Measurements from ENCODE around the gene CDC42EP3. TPM values are rescaled to one million over a fixed set of nuclear protein-coding genes. Genes with fewer than 3 reads are reported as not detected.

The CDC42EP3 gene
- polyA plus RNA-seq, 1 donor from 2014 or later, result 25.2 TPM

DNA sequence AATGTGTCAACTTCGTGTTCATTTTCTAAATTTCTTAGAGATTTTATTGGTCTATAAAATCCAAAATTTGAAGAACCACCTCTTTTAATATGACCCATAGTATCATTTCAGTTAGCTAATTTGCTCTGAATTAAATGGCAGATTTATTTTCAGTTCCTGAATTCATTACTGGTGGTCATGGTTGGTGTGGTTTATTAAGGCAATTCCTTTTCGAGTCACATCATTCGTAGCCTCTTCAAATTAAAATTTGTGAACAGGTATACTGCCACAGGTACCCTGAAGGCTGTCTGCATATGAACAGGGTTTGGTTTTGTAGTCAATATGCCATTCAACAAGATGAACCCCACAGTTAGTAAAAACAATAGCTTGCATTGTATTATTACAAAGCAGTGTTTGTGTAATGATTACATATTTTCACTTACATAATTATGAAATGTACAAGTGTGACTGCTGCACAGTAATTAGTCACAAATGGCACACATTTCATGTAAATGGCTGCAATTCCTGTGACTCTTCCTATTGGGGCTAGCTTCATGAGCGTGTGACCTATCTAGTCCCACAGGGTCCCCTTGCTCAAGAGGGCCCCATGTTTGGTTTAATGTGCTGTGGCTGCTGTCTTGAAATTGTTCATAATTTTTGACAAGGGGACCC is 48.9 kb downstream of the CDC42EP3 start:
- TF ChIP-seq, protein P1, sequence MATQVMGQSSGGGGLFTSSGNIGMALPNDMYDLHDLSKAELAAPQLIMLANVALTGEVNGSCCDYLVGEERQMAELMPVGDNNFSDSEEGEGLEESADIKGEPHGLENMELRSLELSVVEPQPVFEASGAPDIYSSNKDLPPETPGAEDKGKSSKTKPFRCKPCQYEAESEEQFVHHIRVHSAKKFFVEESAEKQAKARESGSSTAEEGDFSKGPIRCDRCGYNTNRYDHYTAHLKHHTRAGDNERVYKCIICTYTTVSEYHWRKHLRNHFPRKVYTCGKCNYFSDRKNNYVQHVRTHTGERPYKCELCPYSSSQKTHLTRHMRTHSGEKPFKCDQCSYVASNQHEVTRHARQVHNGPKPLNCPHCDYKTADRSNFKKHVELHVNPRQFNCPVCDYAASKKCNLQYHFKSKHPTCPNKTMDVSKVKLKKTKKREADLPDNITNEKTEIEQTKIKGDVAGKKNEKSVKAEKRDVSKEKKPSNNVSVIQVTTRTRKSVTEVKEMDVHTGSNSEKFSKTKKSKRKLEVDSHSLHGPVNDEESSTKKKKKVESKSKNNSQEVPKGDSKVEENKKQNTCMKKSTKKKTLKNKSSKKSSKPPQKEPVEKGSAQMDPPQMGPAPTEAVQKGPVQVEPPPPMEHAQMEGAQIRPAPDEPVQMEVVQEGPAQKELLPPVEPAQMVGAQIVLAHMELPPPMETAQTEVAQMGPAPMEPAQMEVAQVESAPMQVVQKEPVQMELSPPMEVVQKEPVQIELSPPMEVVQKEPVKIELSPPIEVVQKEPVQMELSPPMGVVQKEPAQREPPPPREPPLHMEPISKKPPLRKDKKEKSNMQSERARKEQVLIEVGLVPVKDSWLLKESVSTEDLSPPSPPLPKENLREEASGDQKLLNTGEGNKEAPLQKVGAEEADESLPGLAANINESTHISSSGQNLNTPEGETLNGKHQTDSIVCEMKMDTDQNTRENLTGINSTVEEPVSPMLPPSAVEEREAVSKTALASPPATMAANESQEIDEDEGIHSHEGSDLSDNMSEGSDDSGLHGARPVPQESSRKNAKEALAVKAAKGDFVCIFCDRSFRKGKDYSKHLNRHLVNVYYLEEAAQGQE (IDR thresholded peaks at IDR 0.05; ENCODE audit: borderline replicate concordance), result no peak
- TF ChIP-seq RAD21 (conservative IDR thresholded peaks at IDR 0.05) (no peak), SMC3 (conservative IDR thresholded peaks at IDR 0.05; ENCODE audit: poor library complexity) (no peak), EZH2 (IDR thresholded peaks at IDR 0.05; ENCODE audit: borderline replicate concordance, insufficient read depth, low read length, poor library complexity, severe bottlenecking) (no peak), POLR2AphosphoS5 (IDR thresholded peaks at IDR 0.05) (no peak), EP300 (conservative IDR thresholded peaks at IDR 0.05; ENCODE audit: poor library complexity, severe bottlenecking) (no peak), TAF1 (IDR thresholded peaks at IDR 0.05; ENCODE audit: low read depth) (no peak), MXI1 (conservative IDR thresholded peaks at IDR 0.05; ENCODE audit: poor library complexity, severe bottlenecking) (no peak)
- TF ChIP-seq, protein P2, sequence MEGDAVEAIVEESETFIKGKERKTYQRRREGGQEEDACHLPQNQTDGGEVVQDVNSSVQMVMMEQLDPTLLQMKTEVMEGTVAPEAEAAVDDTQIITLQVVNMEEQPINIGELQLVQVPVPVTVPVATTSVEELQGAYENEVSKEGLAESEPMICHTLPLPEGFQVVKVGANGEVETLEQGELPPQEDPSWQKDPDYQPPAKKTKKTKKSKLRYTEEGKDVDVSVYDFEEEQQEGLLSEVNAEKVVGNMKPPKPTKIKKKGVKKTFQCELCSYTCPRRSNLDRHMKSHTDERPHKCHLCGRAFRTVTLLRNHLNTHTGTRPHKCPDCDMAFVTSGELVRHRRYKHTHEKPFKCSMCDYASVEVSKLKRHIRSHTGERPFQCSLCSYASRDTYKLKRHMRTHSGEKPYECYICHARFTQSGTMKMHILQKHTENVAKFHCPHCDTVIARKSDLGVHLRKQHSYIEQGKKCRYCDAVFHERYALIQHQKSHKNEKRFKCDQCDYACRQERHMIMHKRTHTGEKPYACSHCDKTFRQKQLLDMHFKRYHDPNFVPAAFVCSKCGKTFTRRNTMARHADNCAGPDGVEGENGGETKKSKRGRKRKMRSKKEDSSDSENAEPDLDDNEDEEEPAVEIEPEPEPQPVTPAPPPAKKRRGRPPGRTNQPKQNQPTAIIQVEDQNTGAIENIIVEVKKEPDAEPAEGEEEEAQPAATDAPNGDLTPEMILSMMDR (IDR thresholded peaks at IDR 0.05; ENCODE audit: poor library complexity, severe bottlenecking), result no peak

DNA sequence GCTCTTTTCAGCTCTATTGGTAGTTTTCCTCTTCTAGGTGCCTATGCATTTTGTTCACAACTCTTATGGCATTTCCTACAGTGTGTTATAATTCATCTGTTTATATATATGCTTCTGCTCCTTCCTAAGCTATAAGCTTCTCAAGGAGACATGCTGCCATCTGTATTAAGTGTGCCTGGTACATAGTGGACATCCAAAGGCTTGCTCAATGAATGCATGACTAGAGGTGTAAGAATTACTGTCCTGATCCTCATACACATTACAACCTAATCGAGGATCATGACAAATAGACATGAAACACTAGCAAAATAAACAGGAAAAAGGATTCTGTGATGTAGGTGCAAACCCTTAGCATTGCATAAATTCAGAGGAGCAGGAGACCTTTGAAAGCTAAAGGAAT is 50.2 kb downstream of the CDC42EP3 start:
- TF ChIP-seq EP300 (conservative IDR thresholded peaks at IDR 0.05; ENCODE audit: poor library complexity, severe bottlenecking) (no peak), TAF1 (IDR thresholded peaks at IDR 0.05; ENCODE audit: low read depth) (no peak), SMC3 (conservative IDR thresholded peaks at IDR 0.05; ENCODE audit: poor library complexity) (no peak), EZH2 (IDR thresholded peaks at IDR 0.05; ENCODE audit: borderline replicate concordance, insufficient read depth, low read length, poor library complexity, severe bottlenecking) (no peak), RAD21 (conservative IDR thresholded peaks at IDR 0.05) (no peak), MXI1 (conservative IDR thresholded peaks at IDR 0.05; ENCODE audit: poor library complexity, severe bottlenecking) (no peak), POLR2AphosphoS5 (IDR thresholded peaks at IDR 0.05) (no peak)
- TF ChIP-seq, protein P1 (IDR thresholded peaks at IDR 0.05; ENCODE audit: borderline replicate concordance), result no peak
- TF ChIP-seq, protein P2 (IDR thresholded peaks at IDR 0.05; ENCODE audit: poor library complexity, severe bottlenecking), result no peak
- Histone ChIP-seq H3K27me3 (ENCODE audit: insufficient read depth, low read depth, low read length) (no peaks in the 10 kb centered on the region), H3K79me2 (replicated peaks; ENCODE audit: insufficient read depth, low read length) (no peaks in the 10 kb centered on the region)

More for the DNA sequence above, 48.9 kb downstream of the CDC42EP3 start:
- H3K27me3 ChIP-seq (ENCODE audit: insufficient read depth, low read depth, low read length), result no peaks in the 10 kb centered on the region
- no peak overlapping the region for H3K9ac ChIP-seq (ENCODE audit: low read length)
- no peaks in the 10 kb centered on the region for H3K79me2 ChIP-seq (replicated peaks; ENCODE audit: insufficient read depth, low read length)
- H2AFZ ChIP-seq (ENCODE audit: low read depth, low read length), result no peak overlapping the region
- no peak overlapping the region for H3K27ac ChIP-seq (ENCODE audit: low read length)
- no peaks in the 10 kb centered on the region for H3F3A ChIP-seq (ENCODE audit: insufficient read depth, low read length, poor library complexity, severe bottlenecking)
- no peaks in the 10 kb centered on the region for H3K9me2 ChIP-seq (ENCODE audit: insufficient read depth, low read length)
- no peaks in the 10 kb centered on the region for H3K36me3 ChIP-seq (ENCODE audit: insufficient read depth, low read length)
- H3K4me2 ChIP-seq (ENCODE audit: low read length), result no peak overlapping the region
- H3K4me3 ChIP-seq (ENCODE audit: low read length), result no peak overlapping the region
- H3K9me3 ChIP-seq (ENCODE audit: low read length), result no peaks in the 10 kb centered on the region
- H4K20me1 ChIP-seq (ENCODE audit: insufficient read depth), result no peaks in the 10 kb centered on the region

More for the DNA sequence above, 50.2 kb downstream of the CDC42EP3 start:
- H3K4me2 ChIP-seq (ENCODE audit: low read length), result no peak overlapping the region
- H3K9me2 ChIP-seq (ENCODE audit: insufficient read depth, low read length), result no peaks in the 10 kb centered on the region
- H3K27ac ChIP-seq (ENCODE audit: low read length), result no peak overlapping the region
- H2AFZ ChIP-seq (ENCODE audit: low read depth, low read length), result no peak overlapping the region
- no peak overlapping the region for H3K4me3 ChIP-seq (ENCODE audit: low read length)
- no peaks in the 10 kb centered on the region for H3F3A ChIP-seq (ENCODE audit: insufficient read depth, low read length, poor library complexity, severe bottlenecking)
- H4K20me1 ChIP-seq (ENCODE audit: insufficient read depth), result no peaks in the 10 kb centered on the region
- H3K9ac ChIP-seq (ENCODE audit: low read length), result no peak overlapping the region
- no peaks in the 10 kb centered on the region for H3K9me3 ChIP-seq (ENCODE audit: low read length)
- H3K36me3 ChIP-seq (ENCODE audit: insufficient read depth, low read length), result no peaks in the 10 kb centered on the region

All from neural cell (in vitro differentiated cells).